Stimulated activated naive CD8-positive, alpha-beta T cell treated with anti-CD3 and anti-CD28 coated beads, Interleukin-15, Interleukin-2, amounts not matched to agents 100 U/mL and 50 U/mL, for 24 hours (primary cell): Measurements from ENCODE around the gene NFAM1.
A peak's percentile ranks its signal among the peaks of the same experiment; 100 is the strongest.

ENCODE experiments used
- ATAC-seq: fragments of 150-1000 bp; cut with Tn5 transposase; one replicate; pipeline ENCODE4 v1.10.0; 2021
- DNase-seq: peaks from one replicate; pipeline ENCODE4 v3.0.0; 2021

Gene NFAM1

DNA sequence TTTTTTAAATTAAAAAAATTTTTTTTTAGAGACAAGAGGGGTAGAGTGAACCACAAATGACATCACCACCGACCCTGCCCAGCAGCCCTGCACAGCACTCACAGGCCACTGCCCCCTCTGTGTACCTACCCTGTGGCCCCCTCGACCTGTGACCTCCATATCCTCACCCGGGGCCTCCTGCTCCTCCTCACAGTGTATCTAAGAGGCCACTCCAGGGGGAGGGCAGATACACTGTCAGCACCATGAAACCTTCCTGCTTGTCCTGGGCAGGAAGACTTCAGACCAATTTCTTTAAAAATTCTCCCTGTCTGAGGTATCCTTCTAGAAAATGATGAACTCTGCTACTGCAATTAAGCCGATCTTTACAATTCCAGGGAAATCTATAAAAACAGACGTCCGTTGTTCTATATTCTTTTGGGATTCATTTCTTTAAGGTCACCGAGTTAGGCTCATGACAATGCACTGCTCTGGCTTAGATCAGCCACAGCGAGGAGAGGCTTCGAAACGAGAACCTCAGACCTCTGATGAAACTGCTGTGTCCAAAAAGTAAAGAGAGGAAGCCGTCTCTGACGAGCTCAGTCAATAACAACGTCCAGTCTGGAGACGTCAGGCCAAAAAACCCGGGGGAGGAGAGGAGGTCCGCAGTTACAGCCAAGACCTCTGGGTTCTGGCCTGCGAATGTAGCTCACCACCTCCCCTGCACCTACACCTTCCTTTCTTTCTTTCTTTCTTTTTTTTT, 17.5 kb downstream of the NFAM1 start:
- ATAC-seq, result no peak

DNA sequence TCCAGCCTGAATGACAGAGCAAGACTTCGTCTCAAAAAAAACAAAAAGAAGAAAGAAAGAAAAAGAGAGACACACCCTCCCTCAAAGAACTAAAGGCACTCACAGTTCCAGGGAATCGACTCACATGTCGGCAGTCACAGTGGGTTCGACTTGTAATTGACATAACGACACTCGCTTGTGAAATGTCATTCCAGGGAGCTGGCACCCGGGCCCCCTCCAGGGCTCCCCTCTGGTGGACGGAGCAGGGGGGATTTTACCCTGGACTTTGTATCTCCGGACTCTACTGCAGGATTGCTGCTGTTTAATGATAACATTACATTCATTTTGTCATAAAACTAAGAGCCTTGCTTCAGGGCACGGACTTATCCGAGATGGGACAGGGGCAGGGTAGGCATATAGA, 18.2 kb downstream of the NFAM1 start:
- DNase-seq, result no peak
- ATAC-seq, result no peak

More for the DNA sequence above, 17.5 kb downstream of the NFAM1 start:
- DNase-seq, result no peak

DNA sequence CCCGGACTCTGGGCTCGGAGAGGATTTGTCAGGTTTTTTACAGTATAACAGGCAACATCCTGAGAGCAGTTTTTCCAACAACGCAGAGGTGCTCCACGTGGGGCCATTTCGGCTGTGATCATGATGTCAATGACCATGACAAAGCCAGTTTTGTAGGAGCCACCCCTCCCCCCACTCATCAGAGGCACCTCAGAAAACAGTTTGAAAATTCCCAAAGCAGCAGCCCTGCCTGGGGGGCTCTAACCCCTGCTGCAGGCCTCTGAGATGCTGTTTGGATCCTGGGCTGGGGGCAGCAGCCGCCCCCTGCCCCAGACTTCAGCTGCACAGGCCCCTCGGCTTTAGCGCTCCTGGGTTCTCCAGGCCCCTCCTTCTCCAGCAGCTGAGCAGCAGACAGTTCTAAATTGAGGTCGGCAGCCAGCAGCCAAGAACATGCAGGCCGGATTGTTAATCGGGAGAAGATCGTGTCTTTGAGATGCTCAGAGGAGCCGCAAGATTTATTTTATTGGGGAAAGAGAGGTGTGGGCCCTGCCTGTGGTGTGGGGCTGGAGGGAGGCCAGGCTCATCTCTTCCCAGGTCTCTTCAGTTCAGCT, 19.4 kb downstream of the NFAM1 start:
- ATAC-seq, result no peak
- no peak for DNase-seq

DNA sequence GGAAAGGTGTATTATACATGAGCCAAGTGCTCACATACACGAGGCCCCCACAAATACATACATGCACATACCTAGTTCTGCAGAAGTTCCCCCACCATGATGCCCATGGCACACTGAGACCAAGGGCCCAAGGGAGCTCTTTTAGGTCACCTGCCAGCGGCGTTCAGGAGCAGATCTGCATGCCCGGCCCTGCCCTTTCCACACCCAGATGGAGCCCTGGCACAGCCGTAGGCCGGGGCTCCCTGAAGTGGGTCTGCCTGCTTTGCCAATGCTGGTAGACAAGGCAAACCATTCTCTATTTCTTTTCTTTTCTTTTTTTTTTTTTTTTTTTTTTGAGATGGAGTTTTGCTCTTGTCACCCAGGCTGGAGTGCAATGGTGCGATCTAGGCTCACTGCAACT, 21.5 kb downstream of the NFAM1 start:
- DNase-seq, result no peak

DNA sequence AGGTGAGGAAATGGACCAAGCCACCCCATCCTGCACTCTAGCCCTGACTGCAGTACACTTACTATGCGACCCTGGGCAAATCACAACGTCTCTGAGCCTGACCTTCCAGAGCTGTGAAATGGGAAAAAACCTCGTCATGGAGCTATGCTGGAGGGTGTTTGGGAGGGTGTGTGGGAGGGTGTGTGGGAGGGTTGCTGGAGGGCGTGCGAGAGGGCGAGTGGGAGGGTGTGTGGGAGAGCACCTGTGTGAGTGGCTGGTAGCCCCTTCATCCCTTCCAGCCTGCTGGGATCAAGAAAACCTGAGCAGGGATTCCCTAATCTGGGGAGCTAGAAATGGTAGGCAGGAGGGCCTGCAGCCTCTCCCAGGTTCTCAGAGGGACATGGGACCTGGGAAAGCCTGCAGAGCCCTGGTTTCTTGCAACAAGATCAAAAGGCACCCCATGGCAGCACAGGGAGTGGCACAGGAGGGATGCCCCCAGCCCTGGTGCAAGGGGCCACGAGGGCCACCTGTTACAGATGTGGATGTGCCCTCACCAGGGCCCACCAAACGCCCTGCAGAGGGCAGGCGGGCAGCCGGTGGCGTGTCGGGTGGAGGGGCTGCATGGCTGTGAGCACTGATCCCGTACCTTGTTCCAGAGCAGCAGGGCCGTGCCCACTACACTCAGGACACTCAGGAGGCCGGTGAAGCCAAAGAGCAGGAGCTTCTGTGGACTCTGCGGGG, 23.2 kb downstream of the NFAM1 start:
- no peak for ATAC-seq

More for the DNA sequence above, 21.5 kb downstream of the NFAM1 start:
- no peak for ATAC-seq

DNA sequence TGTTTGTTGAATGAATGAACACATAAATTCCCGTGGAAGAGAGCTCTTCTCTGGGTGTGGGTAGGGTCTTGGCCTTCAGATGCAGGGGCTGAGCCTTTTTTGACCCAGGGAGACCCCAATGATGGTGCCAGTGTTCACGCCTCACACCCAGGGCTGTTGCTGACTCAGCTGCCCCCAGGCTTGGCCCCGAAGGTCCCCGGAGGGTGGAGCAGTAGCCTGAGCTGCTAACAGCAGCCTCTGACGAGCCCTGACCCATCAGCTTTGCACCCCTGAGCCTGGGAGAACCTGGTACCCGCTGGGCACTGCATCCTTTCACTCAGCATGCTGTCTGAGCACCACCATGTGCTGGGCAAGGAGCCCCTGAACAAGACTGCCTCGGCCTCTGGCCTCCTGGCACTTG, 23.9 kb downstream of the NFAM1 start:
- ATAC-seq, result no peak
- DNase-seq, result no peak

More for the DNA sequence above, 23.2 kb downstream of the NFAM1 start:
- DNase-seq, result no peak

DNA sequence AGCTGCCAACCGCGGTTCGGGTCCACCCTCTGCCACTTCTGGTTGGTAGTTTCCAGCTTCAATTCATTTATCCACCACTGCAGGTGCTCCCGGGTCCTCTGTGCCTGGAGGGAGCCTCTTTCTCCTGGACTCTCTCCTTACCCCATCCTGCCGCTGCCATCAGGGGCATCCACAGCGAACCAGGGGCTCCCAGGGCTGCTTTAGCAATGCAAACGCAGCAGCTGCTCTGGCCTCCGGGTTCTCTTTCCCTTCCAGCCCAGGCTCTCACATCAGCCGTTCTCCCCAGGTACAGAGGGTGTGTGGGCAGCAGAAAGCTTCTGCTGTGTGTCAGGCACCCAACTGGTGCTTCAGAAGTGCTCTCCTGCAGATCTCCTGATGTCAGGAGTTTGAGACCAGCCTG, 27.9 kb downstream of the NFAM1 start:
- ATAC-seq (no peak), DNase-seq (no peak)

DNA sequence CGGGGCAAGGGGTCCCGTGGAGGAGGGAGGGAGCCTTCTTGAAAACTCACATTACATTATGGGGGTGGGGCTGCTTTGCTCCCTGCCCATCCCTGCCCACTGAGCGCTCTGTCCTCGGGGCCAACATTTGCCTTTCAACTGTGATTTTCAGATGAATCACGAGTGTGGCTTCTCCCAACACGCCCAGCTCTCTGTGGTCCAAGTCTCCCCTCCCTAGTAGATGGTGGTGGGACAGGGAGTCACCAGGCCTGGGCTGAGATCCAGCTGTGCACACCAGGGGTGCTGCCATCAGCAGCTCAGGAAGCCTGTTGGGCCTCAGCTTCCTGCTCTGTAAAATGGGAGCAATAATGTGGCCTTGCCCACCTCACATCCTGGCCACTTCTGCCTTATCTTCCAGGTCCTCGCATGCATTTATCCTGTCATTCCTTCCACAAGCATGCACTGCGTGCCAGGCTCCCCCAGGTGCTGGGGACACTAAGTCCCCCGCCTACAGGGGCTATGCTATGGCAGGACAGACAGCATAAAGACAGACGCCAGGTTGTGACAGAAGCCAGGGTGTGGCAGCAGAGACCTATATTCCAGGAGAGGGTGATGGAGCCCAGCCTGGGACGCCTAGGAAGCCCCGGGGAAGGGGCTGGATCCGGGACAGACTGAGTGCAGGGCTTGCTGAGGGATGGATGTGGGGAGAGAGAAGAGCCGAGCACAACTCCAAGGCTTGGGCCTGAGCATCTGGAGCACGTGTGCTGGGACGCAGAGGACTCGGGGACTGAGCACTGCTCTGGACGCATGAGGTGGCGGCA, 30.5 kb downstream of the NFAM1 start:
- DNase-seq, result no peak

DNA sequence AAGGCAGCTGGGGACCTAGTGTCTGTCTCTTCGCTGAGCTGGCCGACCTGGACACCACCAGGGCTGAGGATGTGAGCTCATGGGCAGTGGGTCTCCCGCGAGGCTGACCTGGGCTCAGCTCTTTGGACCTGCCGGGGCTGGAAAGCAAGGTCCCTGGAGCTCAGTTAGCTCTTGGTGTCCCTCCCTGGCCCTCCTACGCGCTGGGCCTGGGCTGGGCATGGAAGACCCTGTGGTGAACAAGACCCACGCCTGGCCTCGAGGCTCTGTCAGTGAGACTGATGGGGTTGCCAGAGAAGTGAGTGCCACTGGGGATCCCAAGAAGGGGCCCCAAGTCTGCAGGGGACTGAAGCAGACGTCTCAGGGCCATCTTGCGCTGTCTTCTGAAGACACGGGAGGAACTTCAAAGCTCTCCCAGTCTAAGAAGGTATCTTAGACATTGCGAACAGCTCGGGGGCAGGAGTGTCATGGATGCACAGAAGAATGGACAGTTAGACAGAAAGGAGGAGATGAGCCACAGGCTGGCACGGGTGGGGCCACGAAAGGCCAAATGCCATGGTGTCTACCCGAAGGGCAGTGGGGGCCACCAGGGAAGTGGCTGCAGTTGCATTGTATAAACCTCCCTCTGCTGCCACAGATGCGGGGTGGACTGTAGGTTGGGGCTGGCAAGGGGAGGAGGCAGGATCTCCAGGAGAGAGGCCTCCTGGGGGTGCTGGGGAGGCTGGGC, 31.2 kb downstream of the NFAM1 start:
- ATAC-seq (no peak), DNase-seq (no peak)

More for the DNA sequence above, 30.5 kb downstream of the NFAM1 start:
- no peak for ATAC-seq

DNA sequence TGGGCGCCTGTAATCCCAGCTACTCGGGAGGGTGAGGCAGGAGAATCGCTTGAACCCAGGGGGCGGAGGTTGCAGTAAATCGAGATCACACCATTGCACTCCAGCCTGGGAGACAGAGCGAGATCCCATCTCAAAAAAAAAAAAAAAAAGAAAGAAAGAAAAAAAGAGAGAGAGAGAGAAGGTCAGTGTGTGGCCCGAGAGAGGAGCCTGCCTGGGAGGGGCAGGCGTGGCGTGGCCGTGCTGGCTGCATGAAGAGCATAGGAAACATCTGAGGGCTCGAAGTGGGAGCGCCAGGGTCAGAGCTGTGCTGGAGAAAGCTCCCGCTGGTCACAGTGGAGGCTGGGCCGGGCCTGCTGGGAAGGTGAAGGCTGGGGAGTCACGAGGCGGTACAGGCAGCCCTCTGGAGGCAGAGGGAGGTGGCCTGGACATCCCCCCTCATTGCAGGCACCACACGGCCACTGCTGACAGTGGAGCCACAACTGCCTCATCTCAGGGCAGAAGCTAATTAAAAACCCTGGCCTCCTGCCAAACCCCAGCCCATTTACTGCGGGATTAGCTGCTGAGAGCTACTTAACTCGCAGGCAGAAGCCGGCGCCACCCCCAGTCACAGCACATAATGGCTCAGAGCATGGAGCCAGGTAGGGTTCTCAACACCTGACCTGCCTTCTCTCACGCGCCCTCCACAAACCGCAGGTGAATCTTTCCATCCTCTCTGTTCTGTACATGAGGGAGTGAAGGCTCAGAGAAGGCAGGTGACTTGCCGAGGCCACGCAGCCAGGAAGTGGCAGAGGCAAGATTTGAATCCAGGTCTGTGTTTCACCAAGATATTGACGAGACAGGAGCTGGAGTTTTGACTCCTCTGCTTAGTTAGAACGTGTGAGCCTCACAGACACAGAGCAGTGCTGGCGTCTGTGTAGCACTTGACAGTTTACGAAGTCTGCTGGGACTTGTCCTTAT, 32.6 kb downstream of the NFAM1 start:
- no peak for ATAC-seq
- no peak for DNase-seq

DNA sequence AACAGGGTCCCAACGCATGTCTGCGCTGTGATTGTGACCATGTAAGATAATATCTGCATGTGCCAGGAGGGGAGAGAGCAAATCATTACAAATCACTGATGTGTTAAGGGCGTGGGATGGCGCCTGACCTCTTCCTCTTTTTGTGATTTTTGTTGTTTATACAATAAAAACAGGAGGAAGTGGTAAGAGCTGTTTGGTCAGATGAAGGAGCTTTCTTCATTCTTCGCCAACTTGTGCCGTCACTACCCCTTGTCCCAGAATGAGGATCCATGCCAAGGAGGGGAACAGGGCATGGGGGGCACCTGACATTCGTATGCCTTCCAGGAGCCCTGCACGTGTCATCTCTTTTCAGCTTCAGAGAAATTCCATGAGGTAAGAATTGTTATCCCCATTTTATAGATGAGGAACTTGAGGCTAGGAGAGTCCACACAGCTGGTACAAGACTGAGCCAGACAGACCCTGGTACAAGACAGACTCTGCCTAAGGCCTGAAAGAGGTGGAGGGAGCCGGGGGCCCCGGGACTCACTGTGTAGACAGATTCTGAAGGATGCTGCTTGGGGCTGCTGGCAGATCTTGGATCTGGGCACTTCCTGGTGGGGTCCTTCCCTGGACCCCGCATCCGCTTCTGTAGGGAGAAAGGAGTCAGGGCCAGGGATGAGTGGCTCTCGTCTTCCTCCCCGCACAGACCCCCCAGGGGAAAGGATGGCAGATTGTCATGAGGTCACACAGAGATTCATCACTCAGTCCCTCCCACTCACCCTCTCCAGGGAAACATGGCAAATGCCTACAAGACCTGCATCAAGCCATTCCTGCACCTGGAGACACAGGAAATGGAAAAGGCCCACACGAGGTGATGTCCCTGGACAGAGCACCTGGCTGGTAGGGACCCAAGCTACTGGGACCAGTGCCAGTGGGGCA, 34.6 kb downstream of the NFAM1 start:
- no peak for DNase-seq
- peak; percentile 26 for ATAC-seq

DNA sequence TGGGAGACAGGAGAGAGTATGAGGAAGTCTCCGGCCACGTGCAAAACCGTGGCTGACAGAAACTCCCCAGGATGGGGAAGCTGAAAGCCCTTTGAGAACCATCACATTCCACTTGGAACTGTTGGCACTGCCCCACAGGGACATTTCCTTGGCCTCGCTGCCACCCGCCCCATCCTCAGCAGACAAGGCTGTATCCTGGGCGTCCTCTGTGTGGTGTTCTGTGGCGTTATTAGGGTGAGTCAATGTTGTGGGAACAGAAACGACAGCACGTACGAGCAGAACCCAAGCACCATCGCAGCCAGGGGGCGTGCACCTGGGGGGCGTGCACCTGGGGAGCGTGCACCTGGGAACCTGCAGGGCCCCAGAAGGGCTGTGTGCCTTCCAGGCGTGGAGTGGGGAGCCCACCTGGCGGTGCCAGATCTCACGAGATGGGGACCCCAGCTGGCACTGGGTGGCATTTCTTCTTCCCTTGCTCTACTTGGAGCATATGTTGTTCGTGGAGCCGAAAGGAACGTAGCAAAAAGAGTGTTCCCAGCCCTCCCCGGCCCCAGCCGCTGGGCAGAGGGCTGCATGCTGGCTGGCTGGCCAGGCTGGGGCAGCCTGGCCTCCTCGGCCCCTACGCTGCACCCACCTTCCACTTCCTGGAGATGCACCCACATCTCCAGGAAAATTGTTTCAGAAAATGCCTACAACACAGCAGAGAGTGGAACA, 35.4 kb downstream of the NFAM1 start:
- DNase-seq, result peak; percentile 25
- peak; percentile 19 for ATAC-seq

DNA sequence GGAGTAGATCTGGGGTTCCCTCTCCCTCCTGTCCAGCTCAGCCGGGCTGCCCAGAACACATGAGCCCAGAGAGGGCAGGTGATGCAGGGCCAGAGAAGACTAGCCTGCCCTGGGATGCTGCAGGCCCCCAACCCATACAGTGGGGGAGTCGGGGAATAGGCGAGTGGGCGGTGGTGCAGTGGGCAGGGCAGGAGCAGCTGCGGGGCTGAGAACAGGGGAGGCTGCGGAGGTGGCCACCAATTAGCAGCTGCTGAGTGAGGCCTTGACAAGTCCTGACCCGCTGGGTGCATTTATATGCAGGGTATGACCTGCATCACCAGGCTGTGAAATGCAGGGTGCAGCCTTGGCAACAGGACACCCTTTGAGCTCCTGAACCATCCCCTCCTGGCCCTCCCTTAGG, 43.1 kb downstream of the NFAM1 start:
- no peak for ATAC-seq
- DNase-seq, result no peak

DNA sequence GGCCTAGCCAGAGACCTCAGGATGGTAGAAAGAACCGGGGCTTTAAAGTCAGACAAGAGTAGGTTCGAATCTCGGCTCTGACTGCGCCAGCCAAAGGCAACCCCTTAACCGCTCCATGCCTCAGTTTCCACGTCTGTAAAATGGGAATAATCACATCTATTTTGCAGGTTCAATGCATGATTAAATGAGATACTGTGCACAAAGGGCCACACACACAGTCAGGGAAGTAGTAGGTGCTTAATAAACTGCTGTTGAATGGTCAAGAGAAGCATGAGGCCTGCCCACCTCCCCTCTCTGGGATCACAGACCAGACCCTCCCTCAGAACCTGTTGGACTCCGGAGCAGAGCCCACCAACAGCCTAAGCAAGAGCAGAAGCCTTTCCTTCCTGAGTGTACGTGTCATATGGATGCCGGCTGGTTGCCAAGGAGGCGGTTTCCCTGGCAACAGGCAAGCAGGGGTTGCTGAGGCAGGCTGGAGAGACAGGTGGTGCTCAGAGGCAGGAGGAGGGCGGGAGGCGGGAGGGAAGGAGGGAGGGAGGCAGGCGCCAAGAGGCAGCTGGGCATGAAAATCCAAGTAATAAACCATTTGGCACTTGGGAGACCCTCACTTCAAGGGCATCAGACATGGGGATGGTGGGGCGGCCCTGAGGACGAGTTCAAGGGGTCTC, 43.9 kb downstream of the NFAM1 start:
- no peak for DNase-seq
- ATAC-seq, result no peak

DNA sequence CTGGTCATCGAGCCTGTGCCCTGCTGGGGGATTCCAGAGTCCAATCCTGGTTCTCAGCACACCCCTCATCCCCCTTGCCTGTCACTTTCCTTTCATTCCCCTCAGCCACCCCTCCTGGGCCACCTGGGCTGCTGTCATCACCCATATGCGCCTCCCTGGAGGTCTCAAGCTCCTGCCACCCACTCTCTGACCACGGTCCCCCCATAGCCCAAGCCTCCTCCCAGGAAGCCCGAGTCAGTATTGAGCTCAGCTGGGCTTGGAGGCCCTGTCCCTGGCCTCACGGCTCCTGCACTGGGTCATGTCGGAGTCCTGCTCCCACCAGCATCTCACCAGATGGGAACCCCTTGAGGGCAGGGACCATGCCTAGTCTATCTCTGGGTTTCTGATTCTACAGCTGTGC, 44.6 kb downstream of the NFAM1 start:
- ATAC-seq, result no peak

DNA sequence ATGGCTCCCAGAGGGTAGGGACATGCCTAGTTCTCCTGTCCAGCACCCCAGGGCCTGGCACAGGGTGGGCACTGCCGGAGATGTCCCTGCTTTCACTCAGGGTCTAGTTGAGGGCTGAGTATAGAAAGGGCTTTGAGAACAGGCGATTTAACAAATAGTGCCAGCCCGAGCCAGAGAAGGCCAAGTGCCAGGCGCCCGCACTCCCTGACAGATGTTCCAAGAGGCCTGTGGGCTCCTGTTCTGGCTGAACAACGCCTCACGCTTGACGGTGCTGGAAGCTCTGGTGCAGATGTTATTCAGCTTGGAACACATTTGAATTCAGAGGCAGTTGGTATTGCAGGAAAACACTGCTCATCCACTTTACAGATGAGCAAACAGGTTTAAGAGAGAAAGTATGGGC, 46.5 kb downstream of the NFAM1 start:
- DNase-seq (no peak), ATAC-seq (no peak)

More for the DNA sequence above, 44.6 kb downstream of the NFAM1 start:
- DNase-seq, result no peak

DNA sequence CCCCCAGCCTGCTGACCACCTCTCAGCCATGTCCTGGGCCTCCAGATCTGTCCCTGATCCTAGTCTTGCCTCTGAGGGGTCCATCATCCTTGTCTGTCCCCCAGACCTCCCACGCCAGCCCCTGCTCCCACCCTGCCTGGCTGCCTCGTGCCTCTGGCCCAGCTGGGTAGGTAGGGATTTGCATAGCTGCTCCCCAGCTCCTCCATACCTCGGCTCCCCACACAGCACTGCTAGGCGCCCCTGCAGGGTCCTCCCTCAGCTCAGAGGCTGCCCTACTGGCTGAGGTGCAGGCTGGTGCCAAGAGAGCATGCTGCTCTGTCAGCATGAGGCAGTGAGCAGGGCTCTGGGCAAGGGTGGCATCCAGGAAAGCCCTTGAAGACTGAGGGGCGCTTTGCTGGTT, 47.7 kb downstream of the NFAM1 start:
- DNase-seq (no peak), ATAC-seq (no peak)

DNA sequence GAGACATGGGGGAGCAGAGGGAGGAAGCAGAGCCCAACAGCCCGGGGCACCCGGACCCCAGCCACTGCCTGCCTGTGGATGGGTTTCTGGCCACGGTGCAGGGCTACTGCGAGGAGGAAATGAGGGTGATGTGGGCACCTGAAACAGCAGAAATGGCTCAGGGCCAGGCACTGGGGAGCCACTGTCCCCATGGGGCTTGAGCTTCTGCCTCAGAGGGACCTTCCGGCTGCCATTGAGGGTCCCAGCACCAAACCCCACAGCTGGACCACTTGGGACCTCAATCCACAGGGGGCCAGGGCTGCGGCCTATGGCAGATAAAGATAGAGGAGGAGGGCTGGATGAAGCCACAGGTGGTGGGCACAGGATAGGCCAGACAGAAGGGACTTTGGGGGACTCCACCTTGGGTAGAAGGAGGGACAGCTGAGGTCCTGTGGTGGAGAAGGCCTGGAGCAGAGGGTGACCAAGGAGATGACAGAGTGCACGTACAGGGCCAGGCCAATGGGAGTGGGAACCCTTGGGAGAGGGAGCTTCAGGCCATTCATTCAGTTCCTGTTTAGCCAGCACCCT, 48.3 kb downstream of the NFAM1 start:
- DNase-seq (no peak), ATAC-seq (no peak)
